NCI-H526 (cell line): ENCODE measurements around the gene TOPBP1.
"Not testable (repeated sequence)": the region's sequence is repeated elsewhere in the genome, so short reads cannot be mapped to it uniquely, and the experiment has no call there.

Experiments
- DNase-seq, 2 experiments: peaks; one replicate each; lab custom pipeline; 2025; lab: John Stamatoyannopoulos, UW

TOPBP1 gene

DNA sequence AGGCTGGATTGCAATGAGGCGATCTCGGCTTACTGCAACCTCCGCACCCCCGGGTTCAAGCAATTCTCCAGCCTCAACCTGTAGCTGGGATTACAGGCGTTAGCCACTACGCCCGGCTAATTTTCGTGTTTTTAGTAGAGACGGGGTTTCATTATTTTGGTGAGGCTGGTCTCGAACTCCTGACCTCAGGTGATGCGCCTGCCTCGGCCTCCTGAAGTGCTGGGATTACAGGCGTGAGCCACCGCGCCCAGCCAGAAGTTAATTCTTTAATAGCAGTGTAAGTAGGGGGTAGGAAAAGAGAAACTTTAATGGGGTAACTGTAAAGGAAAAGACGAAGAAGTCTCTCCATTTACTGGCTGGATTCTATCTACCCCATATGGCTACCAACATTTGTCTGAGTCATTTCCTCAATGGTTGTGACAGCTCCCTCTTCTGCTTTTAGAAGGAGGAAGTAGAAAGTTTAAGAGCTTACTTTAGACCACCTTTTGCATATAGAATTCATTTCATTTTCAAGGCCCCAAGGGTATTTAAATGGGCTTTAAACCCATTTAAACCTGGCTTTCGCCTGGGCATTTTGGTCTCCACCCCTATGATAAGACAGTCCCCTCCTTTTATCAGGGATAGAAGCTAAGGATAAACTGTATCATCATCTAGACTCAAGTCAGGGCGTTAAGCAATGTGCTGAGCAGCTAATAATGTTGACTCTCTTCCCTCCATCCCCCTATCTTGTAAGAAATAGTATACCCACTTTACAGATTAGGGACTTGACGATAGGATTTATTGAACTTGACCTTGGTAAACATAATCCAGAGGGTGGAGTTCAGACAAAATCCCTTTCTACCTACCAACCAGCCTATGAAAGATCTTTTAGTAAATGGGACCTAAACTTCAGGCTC lies 89.3 kb downstream of the TOPBP1 start:
- DNase-seq: no peak

DNA sequence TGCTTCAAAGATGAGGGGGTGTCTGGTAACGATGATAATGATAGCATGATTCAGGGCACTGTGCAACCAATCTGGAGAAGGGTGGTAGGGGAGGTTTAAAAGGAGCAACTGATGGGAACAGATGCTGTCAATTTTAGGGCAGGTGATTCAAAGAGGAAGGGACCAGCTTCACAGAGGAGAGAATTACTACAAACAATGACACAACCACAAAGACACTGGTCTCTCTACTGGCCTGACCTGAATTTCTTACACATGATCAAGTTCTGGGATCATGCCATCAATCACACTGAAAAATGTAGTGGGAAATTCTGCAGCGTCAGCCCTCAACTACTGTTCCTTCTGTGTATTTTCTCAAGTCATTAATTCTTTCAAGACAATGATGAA lies 90.8 kb downstream of the TOPBP1 start:
- DNase-seq: no peak

DNA sequence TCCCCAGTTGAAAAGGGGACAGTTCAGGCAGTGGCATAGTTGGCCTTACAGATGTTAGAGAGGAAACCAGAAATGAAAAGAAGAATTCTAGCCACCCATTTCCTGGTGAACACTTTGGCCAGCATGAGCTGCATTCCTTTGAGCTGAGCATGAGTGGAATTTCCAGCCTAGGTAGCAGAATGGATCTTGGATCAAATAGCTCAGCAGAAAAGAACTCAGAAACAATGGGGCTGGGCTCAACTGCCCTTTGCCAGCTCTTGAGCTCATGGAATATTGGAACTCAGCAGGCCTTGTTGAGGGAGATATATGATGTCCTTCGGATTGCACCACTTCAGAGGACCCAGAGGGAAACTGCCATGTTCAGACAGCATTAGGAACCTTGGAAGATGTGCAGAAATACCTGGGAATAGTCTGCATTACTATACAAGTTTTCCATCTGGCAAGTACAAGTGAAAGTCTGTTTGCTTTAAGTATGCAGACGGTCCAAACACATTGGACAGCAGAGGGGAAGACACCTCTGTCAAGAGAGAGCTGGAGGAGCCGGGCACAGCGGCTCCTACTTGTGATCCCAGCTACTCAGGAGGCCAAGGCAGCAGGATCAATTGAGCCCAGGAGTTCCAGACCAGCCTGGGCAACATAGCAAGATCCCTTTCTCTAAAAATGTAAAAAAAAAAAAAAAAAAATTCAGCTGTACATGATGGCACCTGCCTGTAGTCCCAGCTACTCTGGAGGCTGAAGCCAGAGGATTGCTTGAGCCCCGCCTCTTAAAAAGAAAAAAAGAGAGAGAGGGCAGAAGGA lies 91.4 kb downstream of the TOPBP1 start:
- DNase-seq: no peak

DNA sequence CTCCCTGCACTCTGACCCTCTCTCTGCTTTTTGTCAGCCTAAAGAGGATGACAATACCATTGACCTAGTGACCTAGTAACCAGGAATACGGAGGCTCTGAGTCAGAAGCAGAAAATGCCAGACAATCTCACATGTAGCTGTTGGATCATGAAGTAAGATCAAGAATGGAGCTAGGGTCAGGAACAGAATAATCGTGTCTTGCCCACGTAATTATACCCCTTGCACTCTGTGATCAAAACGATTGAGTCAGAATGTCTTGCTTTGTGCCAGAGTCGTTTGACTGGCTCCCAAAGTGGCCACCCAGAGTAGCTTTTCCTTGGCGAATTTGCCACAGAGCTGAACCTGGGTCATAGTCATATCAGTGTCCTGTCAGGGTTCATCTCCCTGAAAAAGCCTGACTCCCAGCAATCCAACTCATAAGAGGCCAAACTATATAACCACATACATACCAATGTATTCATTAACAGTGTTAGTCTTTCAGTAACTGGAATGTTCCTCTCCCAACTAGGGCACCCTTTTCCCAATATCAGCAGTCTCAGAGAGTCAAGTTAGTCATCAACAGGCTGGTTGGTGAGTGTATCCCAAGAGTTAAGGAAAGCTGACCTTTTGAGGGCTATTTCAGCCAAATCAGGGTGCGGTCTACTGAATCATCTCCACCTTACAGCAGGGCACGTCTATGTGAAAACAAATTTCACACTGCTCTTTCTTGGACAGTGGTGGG lies 93.3 kb downstream of the TOPBP1 start:
- no peak for DNase-seq

DNA sequence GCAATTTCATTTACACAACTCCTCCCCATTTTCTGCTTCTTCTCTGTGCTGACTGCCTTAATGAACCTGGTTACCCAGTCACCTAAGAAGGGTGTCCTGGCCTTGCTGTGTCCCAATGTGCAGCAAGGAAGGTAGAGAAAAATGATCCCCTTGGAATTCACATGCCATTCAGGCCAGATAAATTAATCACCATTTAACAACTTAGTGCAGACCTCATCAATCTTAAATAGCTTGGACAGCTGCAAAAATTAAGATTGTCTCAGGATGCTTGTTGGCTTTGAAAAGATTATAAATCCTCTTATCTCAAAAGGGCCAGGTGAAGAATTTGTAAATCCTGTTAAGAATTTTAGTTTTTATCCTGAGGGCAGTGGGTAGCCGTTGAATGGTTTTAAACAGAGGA lies 97.9 kb downstream of the TOPBP1 start:
- DNase-seq: no peak

DNA sequence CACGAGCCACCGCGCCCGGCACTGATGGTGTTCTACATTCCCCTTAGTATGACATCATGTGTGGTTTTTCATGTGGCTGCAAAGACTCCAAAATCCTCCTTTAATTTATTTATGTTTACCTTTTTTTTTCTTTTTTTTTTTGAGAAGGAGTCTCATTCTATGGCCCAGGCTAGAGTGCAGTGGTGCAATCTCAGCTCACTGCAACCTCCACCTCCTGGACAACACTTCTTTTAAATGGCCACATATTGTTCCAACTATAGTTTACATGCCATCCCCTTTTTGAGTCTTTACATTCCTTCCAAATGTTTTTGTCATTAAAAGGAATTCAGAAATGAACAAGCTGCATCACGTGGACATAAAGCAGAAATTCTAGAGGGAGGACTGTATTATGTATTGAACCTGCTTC lies 98.6 kb downstream of the TOPBP1 start:
- DNase-seq: no peak

DNA sequence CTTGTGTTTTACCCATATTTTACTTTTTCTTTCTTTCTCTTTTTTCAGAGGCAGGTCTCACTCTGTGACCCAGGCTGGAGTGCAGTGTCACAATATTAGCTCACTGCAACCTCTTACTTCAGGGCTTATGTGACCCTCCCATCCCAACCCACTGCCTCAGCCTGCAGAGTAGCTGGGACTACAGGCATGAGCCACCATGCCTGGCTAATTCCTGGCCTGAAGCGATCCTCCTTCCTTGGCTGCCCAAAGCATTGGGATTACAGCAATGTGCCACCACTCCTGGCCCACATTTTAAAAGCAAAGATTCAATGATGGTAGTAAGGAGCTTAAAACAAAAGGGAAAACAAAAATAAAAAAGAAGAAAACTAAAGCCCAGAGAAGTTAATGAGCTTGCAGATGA lies 99.4 kb downstream of the TOPBP1 start:
- DNase-seq: no peak

DNA sequence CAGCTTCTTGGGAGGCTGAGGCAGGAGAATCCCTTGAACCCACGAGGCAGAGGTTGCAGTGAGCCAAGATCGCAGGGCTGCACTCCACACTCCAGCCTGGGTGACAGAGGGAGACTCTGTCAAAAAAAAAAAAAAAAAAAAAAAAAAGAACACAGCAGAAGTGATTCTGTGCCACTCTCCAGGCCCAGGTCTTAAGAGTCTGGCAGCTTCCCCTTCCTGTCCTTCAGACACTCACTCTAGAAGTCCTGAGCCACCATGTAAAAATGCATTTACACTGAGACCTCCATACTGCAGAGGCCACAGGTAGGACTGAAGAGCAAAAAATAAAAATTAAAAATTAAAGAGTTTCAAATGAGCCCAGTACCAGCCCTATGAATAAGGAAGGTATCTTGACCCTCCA lies 100.1 kb downstream of the TOPBP1 start:
- DNase-seq: no peak

DNA sequence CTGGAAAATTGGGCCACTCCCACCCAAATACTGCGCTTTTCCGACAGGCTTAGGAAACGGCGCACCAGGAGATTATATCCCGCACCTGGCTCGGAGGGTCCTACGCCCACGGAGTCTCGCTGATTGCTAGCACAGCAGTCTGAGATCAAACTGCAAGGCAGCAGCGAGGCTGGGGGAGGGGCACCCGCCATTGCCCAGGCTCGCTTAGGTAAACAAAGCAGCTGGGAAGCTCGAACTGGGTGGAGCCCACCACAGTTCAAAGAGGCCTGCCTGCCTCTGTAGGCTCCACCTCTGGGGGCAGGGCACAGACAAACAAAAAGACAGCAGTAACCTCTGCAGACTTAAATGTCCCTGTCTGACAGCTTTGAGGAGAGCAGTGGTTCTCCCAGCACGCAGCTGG lies 110.2 kb downstream of the TOPBP1 start:
- not testable (repeated sequence) for DNase-seq
